ENCODE data around the gene FBXO40.

Gene FBXO40

DNA sequence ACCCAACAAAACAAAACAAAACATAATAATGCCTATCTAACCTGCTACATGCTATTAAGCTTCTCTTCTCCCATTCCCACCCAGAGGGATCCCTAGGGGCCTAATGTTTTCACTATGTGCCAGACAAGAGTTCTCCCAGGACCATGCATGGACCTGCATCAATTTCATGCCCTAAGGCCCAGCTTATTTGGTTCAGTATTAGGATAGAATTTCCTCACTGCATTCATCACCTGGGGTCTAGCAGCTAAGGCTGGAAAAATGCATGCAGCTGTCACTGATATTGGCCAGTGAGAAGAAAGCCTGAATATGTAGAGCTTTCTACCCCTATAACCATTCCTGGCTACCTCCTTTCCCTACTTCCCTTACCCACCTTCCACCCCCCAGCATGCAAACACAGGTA is 69.6 kb downstream of the FBXO40 start:
- DNase-seq (ENCODE audit: low spot score) = no peak

DNA sequence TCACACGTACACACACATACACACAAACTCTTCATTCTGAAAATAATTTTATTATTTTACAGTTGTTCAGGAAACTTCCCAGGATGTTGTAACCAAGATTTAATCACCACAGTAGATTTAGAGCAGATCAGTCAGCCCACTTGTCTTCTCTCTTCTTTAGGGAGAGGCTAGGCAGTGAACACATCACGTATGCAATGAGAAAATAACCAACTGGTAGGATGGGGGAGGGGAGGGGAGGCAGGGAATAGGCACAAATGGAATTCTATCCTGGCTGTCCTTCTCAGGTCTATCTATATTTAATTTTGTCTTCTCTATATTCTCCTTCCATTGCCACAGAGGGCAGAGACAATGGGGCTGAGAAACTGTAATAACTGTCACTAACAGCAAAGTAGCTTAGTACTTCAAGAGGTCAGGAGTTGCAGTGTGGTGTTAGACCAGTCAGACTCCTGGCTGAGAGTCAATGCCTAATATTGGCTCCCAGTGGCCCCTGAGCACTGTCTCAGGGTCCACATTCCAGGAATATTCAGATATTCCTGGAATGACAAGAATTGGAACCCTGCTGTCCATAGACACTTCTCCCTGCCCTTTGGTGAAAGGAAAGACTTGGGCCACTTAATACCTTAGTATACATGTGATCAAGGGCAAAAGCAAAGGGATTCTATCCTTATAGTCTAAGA is 70.1 kb downstream of the FBXO40 start:
- no peak for DNase-seq (ENCODE audit: low spot score)

DNA sequence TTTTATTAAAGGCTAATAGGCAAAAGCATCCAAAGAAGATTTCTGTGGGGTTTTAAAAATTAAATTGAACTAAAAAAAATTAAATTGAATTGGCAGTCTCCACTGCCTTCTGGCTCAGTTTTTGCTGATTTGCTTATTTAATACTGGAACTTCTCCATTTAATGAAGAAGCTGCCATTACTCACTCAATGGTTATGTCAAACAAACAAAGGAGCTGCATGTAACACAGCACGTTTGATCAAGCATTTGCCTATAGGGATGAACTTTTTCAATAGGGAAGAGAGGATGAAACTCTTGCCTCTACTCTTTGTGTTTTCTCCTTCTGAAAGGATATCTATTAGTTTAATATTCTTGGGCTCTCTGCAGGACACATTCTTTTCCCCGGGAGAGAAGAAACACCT is 72.3 kb downstream of the FBXO40 start:
- no peak for DNase-seq (ENCODE audit: low spot score)

DNA sequence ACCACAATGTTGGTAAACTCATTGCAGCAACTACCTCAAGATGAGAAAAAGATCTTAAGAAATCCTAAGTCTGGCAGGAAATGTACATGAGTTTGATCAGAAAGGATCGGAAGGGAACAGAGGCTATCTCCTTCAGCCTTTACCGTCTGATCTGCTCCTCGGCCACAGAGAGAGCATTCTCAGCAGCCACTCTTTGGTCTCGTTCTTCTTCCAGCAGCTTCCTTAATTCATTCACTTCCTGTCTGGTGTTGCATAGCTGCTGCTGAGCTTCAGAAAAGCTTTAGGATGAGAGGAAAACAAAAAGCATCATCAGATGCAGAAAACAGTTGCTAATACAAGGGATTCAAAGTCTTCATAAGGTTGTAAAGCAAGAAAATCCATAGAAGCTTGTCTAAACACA is 74.2 kb downstream of the FBXO40 start:
- DNase-seq (ENCODE audit: low spot score) = no peak

DNA sequence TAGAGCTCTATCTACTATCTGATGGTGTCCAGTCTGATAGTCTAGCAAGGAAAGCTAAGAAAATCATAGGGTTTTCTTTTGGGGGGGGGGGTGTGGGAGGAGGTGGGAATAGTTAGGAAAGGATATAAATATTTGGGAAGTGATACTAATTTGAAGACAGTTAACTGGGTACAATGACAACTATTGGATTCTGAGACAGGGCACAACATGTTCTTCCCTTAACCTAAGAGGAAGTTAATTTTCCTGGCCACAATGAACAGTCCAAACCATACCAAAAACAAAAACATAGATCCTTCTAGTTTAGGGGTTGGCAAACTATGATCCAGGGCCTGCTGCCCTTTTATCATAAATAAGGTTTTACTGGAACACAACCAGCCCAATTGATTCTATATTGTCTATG is 77.5 kb downstream of the FBXO40 start:
- no peak for DNase-seq (ENCODE audit: low spot score)

DNA sequence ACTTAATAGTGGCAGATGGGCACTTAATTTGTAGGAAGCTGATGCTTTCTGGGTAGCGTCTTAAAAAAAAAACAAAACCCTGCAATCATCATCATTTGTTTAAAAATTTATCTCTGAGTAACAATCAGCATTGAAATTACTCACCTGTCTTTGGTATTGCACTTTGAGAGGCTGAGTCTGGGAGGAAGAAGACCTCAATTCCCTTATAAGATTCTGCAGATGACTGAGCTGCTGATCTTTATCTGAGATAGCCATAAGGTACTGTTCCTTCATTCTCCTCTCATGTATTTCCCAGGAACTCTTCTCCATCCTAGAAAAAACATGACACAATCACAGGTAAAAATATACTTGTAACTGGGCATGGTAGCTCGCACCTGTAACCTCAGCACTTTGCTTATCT is 84.0 kb downstream of the FBXO40 start:
- DNase-seq (ENCODE audit: low spot score) = no peak
